ENCODE measurements around the gene CRB2.

GRCh38 chr9:123316053-123316718 is 39.8 kb upstream of the CRB2 start:
- TF ChIP-seq POLR2AphosphoS5 (IDR thresholded peaks at IDR 0.05; ENCODE audit: insufficient read depth in 1 of 2, low read depth in 1 of 2) (no peak), POLR2A (IDR thresholded peaks at IDR 0.05) (no peak)
